ENCODE results near the gene KIF5C. TPM values are rescaled to one million over a fixed set of nuclear protein-coding genes. Genes with fewer than 3 reads are reported as not detected.

KIF5C gene
- total RNA-seq, 1 donor from 2014 or later, result 63.1 TPM

DNA sequence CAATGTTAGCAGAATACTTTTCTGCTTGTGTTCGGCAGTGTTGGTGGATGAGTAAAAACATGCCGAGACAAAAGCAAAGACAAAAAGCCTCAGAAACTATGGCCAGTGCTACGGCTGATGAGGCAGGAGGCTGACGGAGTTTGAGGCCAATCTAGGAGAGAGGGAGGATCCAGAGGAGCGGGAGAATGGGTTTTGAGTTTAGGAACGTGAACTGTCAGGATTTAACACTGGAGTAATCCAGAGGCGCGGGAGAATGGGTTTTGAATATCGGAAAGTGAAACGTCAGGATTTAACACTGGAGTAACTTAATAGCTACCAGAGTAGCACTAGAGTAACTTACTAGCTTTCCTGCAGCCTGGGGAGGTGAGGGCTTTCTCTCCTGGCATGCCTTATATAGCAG lies 200.8 kb downstream of the KIF5C start:
- Mint-ChIP-seq H3K4me1 (peaks cover 36% of the 10 kb centered on the region), H3K27me3 (ENCODE audit: insufficient read depth, low read depth) (no peaks in the 10 kb centered on the region), H3K9me3 (no peaks in the 10 kb centered on the region), H3K4me3 (no peak overlapping the region), H3K36me3 (no peaks in the 10 kb centered on the region), H3K27ac (peak overlapping the region; percentile 3)
- peaks cover 40% of the 10 kb centered on the region for H3K4me1 ChIP-seq
- no peak overlapping the region for H3K27ac ChIP-seq
- TF ChIP-seq, protein P1, sequence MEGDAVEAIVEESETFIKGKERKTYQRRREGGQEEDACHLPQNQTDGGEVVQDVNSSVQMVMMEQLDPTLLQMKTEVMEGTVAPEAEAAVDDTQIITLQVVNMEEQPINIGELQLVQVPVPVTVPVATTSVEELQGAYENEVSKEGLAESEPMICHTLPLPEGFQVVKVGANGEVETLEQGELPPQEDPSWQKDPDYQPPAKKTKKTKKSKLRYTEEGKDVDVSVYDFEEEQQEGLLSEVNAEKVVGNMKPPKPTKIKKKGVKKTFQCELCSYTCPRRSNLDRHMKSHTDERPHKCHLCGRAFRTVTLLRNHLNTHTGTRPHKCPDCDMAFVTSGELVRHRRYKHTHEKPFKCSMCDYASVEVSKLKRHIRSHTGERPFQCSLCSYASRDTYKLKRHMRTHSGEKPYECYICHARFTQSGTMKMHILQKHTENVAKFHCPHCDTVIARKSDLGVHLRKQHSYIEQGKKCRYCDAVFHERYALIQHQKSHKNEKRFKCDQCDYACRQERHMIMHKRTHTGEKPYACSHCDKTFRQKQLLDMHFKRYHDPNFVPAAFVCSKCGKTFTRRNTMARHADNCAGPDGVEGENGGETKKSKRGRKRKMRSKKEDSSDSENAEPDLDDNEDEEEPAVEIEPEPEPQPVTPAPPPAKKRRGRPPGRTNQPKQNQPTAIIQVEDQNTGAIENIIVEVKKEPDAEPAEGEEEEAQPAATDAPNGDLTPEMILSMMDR (IDR thresholded peaks at IDR 0.05), result no peak
- no peak for TF ChIP-seq EZH2 (IDR thresholded peaks at IDR 0.05)
- peak overlapping the region; percentile 2 for H3K4me2 ChIP-seq
- H3K79me2 ChIP-seq (ENCODE audit: low read depth), result no peaks in the 10 kb centered on the region
- no peak overlapping the region for H3K4me3 ChIP-seq
- peak; percentile 53 for DNase-seq (ENCODE audit: low spot score)
- peak overlapping the region; percentile 38 for H2AFZ ChIP-seq (replicated peaks)
- peaks cover 10% of the 10 kb centered on the region for H3F3A ChIP-seq (ENCODE audit: low read depth)
- no peaks in the 10 kb centered on the region for H3K9me3 ChIP-seq (ENCODE audit: low read depth)
- no peaks in the 10 kb centered on the region for H3K36me3 ChIP-seq
- H3K27me3 ChIP-seq, result no peaks in the 10 kb centered on the region
- no peaks in the 10 kb centered on the region for H4K20me1 ChIP-seq (ENCODE audit: low read depth)
- no peak overlapping the region for H3K9ac ChIP-seq

Small RNAs within 50 kb of the gene (small RNA-seq; reads per million reads assigned to genes)
- not detected for gene RNU2-9P
- gene UBBP3, result not detected

Other genes with a start within 250 kb of the KIF5C start
- gene EPC2, start 230.5 kb upstream of the KIF5C start, total RNA-seq (ENCODE audit: low replicate concordance), result 28.0 and 39.3 TPM in 2 replicates
- gene LYPD6B, start 163.5 kb downstream of the KIF5C start, total RNA-seq (ENCODE audit: low replicate concordance), result 0.34 TPM in 1 of 2 replicates, not detected in the other